HL-60/S4 (cell line): Measurements from ENCODE around the gene PTF1A.

Source experiments
- in situ Hi-C: fragments of 300-500 bp; cut with MboI; formaldehyde crosslinking; loops from 2 replicates; pipeline ENCODE4 v1.14.3; 2022; ENCODE audit warnings: low sequenced_read_pairs

Gene PTF1A

DNA sequence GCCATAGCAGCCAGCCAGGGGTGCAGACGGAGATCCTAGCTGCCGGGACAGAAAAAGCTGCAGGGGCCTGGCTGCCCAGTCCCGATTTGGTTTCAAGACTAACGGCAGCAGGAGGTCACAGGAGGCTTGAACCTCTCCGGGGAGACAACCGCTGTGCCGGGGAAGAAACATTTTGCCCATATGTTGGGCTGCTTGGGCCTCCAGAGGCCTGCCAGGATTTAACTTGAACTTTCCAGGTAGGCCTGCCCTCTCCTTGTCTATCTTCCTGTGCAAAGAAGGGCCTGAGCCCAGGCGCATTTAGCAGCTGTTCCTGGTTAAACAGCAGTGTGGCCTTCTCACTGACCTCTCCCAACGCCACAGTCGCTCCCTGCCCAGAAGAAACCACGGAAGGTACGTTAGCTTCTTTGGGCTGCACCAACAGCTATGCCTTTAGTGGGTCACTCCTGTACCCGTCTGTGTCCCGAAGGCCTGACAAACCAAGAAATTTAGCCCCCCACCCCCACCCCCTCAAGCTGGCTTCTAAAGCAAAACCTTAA lies 17.1 kb upstream of the PTF1A start:
- in situ Hi-C loops = loop anchor here (25.0 kb wide), 2 partner anchors 537 to 1337 kb away; no protein-coding TSS in a partner anchor

- in situ Hi-C loops = no loop called here
These were observed 5.9 kb upstream of the PTF1A start for GRCh38 chr10:23186178-23186577.

DNA sequence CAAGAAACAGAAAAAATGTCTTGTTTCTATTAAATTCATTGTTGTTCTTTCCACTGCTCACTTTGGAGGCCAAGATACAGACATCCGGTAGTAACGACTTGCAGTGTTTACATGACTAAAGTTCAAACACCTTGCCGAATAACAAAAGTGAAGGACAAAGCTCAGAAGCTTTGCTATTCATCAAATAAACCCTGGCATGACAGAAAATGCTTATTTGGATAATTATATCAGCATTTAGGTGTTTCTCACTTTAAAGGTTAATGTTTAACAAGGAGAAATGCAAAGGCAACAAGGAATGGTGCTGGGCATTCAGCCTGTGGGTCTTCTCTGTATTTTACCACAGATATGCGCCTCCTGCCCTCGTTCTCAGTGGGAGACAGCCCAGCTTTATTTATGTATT lies 5.4 kb upstream of the PTF1A start:
- in situ Hi-C loops = no loop called here

- in situ Hi-C loops = no loop called here
These were observed 5.0 kb upstream of the PTF1A start for GRCh38 chr10:23187155-23187554.

DNA sequence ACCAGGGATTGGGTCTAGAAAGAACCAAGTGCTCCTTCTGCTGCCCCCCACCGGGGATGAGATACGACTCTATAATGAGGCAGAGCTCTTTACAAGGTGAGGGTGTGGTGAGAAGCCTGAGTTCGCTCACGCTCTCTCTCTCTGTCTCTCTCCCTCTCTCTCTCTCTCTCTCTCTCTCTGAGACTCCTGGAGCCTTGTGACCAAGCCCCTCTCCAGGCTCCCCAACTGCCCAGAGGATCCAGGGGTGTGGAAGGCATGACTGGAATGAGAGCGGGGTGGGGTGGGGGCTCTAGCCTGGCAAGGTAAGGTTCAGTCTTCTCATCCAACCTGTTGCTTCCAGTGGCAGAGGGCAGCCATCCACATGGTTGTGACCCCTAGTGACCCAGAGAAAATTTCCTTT lies 3.1 kb upstream of the PTF1A start:
- in situ Hi-C loops = no loop called here

DNA sequence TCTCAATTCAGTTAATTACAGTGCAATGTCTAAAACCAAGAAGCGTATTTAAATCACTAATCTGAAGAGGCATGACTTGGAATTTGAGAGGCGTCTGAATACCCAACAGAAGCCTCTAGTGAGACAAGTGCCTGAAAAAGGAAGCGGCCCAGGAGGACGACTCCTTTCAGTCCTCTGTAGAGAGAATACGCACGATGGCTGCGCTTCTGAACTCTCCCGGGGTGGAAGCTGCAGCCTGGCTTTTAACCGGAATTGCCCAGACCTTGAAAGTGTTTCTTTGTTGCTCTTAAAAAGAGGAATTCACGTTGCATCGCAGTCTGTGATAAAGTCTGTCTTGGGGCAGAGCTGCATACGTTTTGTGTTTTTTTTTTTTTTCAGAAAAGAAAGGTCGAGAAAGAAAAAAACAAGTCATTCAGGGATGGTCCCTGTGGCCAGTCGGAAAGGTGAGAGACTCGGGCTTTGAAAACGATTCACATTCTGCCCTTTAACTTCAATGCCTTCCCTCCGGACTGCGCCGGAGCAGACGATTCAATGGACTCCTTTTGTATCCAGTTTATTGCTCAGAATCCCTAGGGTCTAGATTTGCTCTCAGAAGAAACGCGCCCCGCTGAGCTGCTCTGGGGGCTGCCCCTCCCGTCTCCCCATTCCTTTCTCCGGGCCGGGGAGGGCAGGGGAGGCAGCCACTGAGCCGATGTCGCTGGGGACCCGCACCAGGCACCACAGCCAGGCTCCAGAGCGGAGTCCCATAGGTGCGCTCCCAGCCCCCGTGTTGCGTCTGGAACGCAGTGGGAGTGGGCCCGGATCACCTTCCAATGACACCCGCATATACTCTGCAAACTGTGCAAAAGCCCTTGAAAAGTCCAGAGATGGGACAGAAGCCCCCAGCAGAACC lies 994 bp upstream of the PTF1A start:
- in situ Hi-C loops = no loop called here

DNA sequence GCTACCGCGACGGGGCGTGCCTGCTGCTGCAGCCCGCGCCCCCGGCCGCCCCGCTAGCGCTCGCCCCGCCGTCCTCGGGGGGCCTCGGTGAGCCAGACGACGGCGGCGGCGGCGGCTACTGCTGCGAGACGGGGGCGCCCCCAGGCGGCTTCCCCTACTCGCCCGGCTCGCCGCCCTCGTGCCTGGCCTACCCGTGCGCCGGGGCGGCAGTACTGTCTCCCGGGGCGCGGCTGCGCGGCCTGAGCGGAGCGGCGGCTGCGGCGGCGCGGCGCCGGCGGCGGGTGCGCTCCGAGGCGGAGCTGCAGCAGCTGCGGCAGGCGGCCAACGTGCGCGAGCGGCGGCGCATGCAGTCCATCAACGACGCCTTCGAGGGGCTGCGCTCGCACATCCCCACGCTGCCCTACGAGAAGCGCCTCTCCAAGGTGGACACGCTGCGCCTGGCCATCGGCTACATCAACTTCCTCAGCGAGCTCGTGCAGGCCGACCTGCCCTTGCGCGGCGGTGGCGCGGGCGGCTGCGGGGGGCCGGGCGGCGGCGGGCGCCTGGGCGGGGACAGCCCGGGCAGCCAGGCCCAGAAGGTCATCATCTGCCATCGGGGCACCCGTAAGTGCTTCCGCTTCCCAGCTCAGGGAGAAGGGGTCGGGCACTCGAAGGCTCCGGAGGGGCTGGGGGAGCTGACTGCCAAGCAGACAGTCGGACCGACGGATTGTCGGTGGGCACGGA lies 761 bp downstream of the PTF1A start:
- in situ Hi-C loops = no loop called here

GRCh38 chr10:23193435-23194074 lies 1.4 kb downstream of the PTF1A start:
- in situ Hi-C loops = no loop called here

DNA sequence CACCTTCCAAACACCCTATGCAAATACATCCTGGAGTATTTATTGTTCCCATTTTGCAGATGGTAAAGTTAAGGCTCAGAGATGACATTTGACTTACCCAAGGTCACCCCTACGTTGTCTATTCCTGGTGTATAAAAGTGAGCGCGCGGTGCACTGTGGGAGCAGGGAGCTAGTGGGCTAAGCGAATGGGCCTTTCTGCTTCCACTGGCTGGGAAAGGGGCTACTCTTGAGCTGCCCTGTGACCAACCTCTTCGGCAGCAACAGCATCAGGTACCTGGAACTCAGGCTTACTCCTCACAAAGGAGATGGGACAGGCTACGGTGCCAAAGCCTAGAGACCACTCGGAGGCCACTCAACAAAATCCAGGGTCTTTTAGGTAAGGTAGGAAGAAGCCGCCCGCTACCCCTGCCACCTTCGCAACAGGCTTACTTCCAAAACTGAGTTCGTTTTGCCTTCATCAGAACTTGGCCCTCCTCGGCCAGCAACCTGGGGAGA lies 2.4 kb downstream of the PTF1A start:
- in situ Hi-C loops = no loop called here

DNA sequence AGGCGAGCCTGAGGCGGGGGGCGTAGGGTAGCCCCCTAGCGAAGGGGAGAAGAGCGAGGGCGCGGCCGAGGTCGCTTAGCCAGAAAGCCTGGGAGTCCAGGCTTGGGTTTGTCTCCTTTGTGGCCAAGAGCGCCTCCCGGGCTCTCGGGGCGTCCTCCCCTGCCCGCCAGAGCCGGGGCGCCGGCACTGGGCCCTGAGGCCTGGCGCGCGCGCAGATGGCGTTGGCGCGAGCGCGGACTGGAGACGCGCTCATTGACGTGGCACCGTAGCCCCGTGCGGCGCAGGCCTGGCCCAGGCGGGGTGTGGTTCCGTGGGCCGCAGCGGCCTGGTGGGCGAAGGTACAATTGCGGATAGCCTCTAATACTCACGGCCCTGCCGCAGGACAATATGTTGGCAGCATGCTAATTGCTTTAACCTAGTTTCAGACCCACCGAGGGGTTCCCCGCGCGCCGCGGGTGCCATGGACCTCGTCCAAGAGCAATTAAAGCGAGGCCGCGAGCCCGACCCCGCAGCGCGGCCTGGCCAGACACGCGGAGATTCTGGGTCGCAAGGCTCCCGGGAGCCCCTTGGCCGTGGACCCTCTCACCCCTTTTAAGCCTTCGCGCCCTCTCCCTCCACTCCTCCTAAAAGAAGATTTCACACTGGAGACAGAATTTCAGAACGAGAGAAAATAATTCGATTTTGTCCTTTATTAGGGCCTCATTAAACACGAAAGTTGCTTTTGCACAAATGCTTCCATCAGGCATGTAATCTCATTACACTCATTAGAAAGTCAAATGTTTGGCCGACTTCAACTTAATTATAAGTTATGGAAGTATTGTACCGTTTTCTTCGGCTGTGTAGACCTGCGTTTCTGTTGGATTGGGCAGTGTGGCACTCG lies 3.1 kb downstream of the PTF1A start:
- in situ Hi-C loops = no loop called here

DNA sequence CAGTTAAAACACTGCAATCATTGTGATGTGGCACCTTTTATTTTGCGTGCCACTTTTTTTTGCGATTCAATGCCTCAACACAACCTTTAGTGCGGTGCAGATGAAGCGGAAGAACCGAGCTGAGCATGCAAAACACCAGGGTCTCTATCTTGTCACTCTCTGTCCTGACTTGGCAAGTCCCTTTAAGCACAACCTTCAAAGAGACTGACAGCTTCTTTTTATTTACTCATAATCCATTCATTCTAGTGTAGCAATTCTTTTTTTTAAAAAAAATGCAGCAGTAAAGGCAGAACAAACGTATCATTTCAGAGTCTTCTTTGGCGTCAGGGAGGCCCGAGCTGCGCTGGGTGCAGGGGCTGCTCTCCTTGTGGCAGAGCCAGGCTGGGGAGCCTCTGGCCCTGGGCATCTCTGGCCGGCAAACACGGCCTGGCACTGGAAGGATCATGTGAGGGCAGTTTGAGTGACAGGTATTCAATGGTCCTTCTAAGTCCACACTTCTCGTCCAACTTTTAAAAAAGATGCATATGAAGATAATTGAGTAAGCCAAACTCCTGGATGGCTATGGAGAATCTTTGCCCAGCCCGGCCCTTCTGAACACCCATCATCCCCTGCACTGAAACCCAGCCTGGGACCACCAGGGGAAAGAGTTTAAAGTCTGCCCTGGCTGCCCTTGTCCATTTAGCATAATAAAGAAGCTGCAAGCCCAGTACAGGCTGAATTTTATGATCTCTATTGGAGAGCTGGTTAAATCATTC lies 3.9 kb downstream of the PTF1A start:
- in situ Hi-C loops = no loop called here

GRCh38 chr10:23196915-23197314 lies 4.8 kb downstream of the PTF1A start:
- in situ Hi-C loops = no loop called here

GRCh38 chr10:23197416-23197861 lies 5.3 kb downstream of the PTF1A start:
- in situ Hi-C loops = no loop called here

DNA sequence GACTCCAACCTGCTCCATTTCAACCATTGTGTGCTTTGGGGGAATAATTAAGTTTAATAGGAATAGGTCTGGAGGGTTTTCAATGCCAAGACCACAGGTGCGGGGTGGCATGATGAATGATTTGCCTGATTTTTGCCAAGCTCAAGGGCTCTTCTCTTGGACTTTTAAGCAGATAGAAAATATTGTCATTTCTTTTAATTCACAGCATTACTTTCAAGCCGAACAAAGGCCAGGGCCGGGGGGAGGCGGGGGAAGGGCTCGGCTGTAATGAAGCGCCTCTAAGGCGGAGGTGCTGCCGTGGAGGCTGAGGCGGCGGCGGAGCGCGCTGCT lies 6.5 kb downstream of the PTF1A start:
- in situ Hi-C loops = no loop called here

GRCh38 chr10:23198940-23199767 lies 7.0 kb downstream of the PTF1A start:
- in situ Hi-C loops = no loop called here

- in situ Hi-C loops = no loop called here
These were observed 7.8 kb downstream of the PTF1A start for GRCh38 chr10:23199768-23200511.

DNA sequence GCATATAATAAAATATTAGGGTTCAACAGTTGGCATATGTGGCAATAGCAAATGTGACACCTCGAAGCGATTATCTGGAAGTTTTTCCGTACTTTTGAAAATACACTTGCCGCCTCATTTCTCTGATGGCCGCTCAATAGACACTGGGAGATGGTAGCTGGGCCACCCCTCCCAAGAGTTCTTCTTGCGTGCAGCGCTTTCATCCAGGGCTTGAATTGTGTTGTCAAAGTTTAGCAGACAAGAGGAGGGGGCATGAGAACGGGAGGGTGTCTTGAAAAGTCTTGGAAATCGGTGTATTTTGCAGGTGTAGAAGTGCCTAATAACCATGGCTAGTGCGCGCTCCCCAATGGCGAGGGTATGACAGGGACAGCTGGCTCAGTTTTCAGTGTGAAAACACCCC lies 8.5 kb downstream of the PTF1A start:
- in situ Hi-C loops = no loop called here
